T-helper 1 cell (primary cell): ENCODE results near the gene CDK8.

Source experiments
- DNase-seq, 5 donors: peaks; one replicate each; pipeline ENCODE4 v3.0.0-alpha.2; 2012 to 2020

Gene CDK8

GRCh38 chr13:26390203-26390602, 136.3 kb downstream of the CDK8 start:
- no peak for DNase-seq

DNA sequence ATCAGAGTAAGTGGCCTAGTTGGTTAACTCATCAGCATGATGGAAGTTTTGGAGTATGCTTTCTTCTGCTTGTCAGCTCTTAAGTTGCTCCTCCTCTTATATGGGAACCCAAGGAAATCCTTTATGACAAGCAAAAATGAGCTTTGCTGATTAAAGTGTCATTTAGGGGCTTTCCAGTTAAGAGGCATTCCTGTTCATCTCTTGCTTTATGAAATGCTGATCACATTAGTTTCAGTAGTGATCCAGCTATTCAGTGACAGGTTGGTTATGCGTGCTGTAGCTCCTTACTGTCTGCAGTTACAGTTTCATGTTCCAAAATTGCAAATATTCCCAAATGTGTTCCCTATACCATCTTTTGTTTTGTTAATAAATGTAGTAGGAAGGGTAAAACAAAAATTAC, 146.6 kb downstream of the CDK8 start:
- no peak for DNase-seq

DNA sequence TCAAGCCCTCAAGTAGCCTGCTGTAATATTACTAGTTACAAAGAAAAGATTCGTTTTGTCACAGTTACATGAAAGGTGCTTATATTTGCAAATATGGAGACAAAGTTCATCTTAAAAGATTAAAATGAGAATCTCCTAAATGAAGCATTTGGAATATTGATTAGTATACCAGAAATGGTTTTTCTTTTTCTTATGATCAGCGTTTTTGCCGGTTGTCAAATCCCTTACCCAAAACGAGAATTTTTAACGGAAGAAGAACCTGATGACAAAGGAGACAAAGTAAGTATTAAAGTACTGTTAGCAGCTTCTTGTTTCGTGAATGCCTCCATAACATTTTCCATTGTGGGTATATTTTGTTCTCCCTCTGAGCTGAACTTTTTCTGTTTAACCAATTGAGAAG, 147.1 kb downstream of the CDK8 start:
- no peak for DNase-seq

DNA sequence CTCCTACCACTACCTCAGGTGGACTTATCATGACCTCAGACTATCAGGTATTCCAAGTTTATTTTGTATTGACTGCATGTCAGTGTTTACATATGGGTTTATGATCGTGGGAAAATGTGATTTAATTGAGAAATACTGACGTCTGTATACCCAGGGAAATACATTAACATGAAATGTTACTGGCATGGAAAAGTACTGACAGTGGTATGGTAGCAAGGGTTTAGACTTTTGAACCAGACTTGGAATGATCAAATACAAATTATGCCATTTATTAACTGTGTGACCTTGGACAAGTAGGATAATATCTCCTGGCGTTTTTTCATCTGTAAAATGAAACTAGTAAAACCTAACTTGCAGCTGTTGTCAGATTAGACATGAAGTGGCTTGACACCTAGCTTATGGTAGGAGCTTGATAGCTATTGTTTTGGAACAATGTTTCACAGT, 147.7 kb downstream of the CDK8 start:
- no peak for DNase-seq

DNA sequence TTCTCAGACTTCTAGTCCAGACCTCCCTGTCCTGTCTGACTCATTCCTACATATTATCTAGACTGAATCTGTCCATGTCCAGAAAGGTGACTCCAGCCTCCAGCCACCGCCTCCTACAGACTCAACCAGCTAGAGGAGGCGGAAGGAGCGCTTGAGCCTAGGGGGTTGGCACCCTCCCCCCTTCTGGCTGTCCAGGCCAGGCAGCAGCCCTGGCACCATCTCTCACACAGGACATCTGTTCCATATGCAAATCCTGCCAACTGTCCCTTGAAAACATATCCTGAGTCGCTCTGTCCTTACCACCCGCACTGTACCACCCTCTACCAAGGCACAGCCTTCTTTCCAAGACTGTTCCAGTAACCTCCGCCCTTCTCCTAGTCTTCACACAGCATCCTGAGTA, 152.9 kb downstream of the CDK8 start:
- DNase-seq: no peak

DNA sequence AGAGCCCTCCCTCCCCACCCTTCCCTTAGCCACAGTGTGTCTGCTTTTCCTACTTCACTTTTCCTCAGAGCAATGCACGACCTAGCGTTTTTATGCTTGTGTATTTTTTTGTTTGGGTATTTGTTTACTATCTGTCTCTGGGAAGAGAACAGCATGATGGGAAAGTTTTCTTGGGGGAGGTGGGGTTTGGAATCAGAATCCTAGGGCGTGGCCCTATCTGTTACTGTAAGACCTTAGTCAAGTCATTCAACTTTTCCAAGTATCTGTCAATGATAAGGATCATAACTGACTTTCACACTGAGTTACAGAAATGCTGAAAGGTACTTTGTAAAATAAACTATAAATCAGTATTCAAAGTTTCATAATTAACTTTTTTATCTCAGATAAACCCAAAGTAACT, 157.3 kb downstream of the CDK8 start:
- no peak for DNase-seq

DNA sequence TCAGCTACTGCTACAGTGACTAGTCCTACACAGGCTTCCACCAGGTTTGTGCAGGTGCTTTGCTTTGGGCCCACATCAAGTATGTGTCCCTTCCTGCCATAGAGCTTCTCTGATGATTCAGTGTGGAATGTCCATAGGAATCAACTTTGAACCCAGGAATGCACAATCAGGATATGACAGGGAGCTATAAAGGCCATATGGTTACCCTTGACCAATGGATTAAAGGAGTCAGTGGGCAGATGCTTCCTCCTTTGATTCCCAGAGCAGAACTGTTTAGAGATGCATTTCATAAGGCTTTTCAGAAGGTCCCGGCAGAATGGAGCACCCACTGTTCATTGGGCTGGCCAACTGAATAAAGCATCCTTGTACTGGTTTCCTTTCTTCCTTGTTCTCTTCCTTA, 158.3 kb downstream of the CDK8 start:
- no peak for DNase-seq

DNA sequence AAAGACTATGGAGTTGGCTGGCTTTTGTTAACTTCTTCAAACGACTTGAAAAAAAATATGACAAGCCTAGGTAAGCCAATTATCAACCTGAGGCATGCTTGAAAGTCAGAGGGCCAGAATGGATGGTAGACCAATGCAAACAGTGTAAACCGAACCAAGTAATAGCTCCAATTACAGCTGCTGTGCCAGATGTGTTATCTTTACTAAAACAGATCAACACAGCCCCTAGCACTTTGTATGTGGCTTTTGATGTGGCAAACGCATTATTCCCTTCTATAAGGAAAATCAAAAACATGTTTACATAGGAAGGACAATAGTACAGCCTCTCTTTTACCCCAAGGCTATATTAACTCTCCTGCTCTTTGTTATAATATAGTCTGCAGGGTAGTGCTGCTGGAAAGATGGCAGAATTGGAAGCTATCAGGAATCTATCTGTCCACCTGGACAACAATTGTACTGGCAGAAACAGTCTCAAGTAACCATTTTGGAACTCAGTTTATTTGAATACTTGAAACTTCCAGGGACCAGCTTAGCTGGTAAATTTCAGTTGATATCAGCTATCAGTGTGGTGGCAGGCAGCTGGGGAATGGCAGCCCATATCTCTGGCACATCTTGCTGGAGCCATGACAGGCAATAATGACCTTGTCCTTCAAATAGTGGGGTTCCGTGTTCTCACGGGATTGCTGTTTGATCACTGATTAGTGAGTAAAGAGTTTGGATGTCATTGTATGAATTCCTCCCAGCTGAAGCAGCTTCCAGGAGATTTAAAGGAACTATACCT, 159.2 kb downstream of the CDK8 start:
- DNase-seq: no peak

- DNase-seq: no peak
Observed at GRCh38 chr13:26420282-26420960, 166.5 kb downstream of the CDK8 start.

DNA sequence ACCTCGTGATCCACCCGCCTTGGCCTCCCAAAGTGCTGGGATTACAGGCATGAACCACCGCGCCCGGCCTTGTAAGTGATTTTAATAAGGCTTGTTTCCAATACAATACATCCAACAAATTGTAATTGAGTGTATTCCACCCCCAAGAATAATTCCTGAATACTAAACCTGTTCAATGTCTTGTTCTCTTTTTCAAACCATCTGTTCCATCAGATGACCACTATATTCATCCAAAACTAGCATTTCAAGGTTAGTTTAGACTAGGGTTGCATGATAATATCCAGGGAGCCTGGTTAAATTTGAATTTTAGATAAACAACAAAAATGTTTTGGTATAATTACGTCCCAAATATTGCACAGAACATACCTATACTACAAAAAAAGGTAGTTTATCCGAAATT, 168.1 kb downstream of the CDK8 start:
- DNase-seq: no peak

DNA sequence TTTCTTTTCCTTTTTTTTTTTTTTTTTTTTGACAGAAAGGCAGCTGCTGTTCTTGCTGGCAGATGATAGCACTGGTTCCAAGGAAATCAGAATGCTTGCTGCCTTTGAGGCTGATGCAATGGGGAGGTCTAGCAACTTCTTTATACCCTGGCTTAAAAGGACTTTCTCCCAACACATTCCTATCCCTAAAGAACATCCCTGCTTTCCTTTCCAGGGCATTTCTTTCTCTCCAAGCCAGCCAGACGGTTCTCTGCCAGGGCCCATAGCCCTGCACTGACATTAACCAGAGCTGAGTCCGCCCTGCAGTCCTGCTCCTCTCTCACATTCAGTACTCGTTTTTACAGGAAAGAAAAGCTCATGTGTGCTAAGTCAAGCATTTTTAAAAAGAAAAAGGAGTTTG, 169.7 kb downstream of the CDK8 start:
- no peak for DNase-seq

DNA sequence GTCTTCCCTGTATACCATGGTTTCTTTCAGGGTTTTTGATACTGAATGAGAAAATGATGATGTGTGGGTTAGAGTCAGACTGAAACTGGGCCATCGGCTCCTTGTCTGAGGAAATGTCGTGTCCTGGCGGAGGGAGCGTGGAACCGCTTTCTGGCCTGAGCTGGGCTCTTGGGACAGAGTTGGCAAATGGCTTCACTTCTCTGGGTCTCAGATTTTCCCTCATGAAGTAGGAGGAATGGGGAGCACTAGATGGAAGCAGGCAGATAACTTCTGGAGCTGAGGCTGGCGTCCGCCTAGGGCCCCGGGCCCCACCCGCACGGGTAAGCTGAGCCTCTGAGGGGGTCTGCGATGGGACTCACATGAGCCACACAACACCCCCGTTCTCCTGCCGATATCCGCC, 170.3 kb downstream of the CDK8 start:
- DNase-seq: no peak

DNA sequence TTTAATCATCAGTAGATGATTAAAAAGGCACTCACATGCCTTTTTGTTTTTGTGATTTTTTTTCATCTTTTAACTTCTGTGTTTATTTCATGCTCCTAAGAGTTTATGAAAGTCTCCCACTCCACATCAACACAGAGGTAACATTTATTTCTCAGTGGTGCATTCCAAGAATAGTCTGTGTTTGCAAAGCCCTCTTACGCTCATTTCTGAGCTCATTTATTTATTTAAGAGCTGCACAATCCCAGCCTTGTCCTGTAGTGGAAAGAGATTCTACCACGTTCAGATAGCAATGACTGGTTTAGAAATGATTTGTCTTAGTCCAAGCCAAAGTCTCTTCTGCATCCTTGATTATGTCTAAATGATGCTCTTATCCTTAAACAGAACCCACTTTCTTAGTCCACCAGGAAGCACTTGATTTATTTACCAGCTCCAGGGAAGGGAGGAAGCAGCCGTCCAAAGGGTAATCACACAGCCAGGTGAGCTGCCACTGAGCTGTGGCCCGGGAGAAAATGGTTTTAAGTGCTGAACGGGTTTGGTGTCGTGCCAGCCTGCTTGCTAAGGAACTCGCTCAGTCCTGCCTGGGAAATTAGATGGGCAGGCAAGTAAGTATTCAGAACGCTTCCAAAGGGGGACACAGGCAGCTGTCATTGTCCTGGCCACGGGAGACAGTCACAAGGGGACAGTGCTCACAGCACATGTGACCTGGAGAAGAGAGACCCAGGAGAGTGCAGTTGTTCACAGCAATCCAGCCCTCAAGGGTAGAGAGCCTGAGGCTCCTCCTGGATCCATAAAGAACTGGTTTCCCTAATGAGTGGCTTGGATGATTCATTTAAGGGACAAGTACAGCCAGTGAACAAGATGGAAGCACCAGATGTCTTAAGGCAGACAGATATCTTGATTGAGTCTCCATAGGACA, 171.8 kb downstream of the CDK8 start:
- no peak for DNase-seq

DNA sequence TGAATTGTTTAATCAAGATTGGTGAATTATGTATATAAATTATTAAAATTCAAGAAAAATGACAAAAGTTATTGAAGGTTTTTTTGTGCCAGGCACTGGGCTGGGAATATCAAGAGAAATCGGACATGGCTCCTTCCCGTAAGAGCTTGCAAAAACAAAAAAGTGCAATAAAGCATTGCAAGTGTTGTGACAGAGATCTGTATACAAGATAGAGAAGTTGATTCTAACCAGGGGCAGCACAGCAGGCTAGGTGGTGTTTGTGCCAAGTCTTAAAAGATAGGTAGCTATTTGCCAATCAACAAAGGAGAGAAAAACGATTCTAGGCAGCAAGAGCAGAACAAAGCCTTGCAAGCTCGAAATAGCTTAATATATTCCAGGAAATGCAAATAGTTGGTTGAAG, 179.8 kb downstream of the CDK8 start:
- DNase-seq: no peak

GRCh38 chr13:26435171-26435570, 181.2 kb downstream of the CDK8 start:
- DNase-seq: no peak

GRCh38 chr13:26435646-26436045, 181.7 kb downstream of the CDK8 start:
- DNase-seq: no peak

GRCh38 chr13:26436914-26437313, 183.0 kb downstream of the CDK8 start:
- DNase-seq: no peak

DNA sequence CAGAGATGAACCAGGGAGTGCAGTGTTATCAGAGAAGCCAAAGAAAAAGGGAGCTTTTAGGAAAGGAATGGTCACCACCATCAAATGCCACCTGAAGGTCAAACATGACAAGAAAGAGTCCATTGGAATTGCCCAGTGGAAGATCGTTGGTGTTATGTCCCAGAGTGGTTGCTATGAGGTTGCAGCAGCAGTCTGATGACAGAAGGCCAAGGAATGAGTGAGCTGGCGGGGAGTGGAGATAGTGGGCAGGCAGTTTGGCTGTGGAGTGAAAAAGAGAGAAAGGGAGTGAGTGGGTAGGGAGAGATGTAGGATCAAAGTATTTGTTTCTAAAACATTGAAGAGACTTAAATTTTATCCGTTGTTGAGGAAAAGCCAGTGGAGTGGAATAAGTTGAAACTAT, 186.2 kb downstream of the CDK8 start:
- no peak for DNase-seq

GRCh38 chr13:26441476-26441875, 187.5 kb downstream of the CDK8 start:
- no peak for DNase-seq

GRCh38 chr13:26442541-26442940, 188.6 kb downstream of the CDK8 start:
- DNase-seq: no peak

DNA sequence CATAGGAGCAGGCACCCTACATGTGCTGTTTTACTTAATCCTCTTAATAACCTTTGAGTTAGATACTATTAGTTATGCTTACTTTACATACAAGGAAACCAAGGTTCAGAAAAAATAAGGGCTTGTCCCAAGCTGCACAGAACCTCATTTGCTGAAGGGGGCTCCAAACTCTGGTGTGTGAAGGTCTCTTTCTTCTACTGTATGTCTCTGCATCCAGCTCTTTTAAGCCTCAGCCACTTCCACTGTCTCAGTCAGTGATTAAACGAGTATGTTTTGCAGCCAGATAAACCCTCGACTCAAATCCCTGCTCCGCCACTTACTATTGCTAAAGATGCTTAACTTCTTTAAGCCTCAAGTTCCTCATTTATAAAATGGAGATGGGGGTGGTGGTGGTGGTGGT, 191.2 kb downstream of the CDK8 start:
- no peak for DNase-seq

GRCh38 chr13:26446751-26447150, 192.8 kb downstream of the CDK8 start:
- DNase-seq: no peak

GRCh38 chr13:26448032-26448431, 194.1 kb downstream of the CDK8 start:
- DNase-seq: no peak
